H1 (cell line): Measurements from ENCODE around the gene GNG7. TPM values are rescaled to one million over a fixed set of nuclear protein-coding genes. Genes with fewer than 3 reads are reported as not detected.

Experiments
- CTCF ChIA-PET: fragments of 300-600 bp; sonication (Branson Sonifier 250); formaldehyde crosslinking; loops from one replicate; lab custom pipeline; 2021; ENCODE audit not compliant: partially characterized antibody; lab: Charles Lee
- POLR2A ChIA-PET: fragments of 300-600 bp; sonication (Branson Sonifier 250); formaldehyde crosslinking; loops from one replicate; lab custom pipeline; 2021; ENCODE audit warnings: inconsistent platforms; ENCODE audit not compliant: partially characterized antibody; lab: Charles Lee
- DNase-seq, 2 experiments: peaks; one replicate each; pipeline versions ENCODE4 v3.0.0 to v3.0.0-alpha.2; 2010 to 2022; ENCODE audit warnings: low spot score in 2 of 2, low read depth in 1 of 2, mixed read lengths in 1 of 2
- FAIRE-seq: peaks from 2 replicates; lab custom pipeline; 2011; peaks lifted over from hg19 to GRCh38; lab: Jason Lieb, UNC
- H2AFZ ChIP-seq: 2 replicates; pipeline ENCODE4 v1.8.1; 2012; ENCODE audit warnings: low read length, inconsistent platforms
- H2AK5ac ChIP-seq: 2 replicates; pipeline ENCODE4 v1.6.1; 2013; ENCODE audit warnings: low read depth, low read length
- H2BK120ac ChIP-seq: replicated peaks from 2 replicates; pipeline ENCODE3; 2013; ENCODE audit warnings: low read depth, low read length, inconsistent platforms
- H2BK12ac ChIP-seq: 2 replicates; pipeline ENCODE4 v1.6.1; 2013; ENCODE audit warnings: low read depth, low read length
- H2BK15ac ChIP-seq: 2 replicates; pipeline ENCODE4 v1.6.1; 2013; ENCODE audit warnings: low read length
- H2BK20ac ChIP-seq: 2 replicates; pipeline ENCODE4 v1.6.1; 2013; ENCODE audit warnings: low read length
- H2BK5ac ChIP-seq: 2 replicates; pipeline ENCODE4 v1.6.1; 2013; ENCODE audit warnings: low read depth, low read length
- H3K14ac ChIP-seq: 2 replicates; pipeline ENCODE4 v1.6.1; 2013; ENCODE audit warnings: inconsistent platforms; ENCODE audit not compliant: insufficient read length
- H3K18ac ChIP-seq: 2 replicates; pipeline ENCODE4 v1.6.1; 2013; ENCODE audit warnings: low read length; ENCODE audit errors: extremely low read depth
- H3K23ac ChIP-seq: 2 replicates; pipeline ENCODE4 v1.6.1; 2013; ENCODE audit warnings: inconsistent platforms; ENCODE audit not compliant: insufficient read length
- H3K23me2 ChIP-seq: 2 replicates; pipeline ENCODE4 v1.6.1; 2013; ENCODE audit warnings: low read depth, low read length
- H3K27ac ChIP-seq: 2 replicates; pipeline ENCODE4 v1.6.1; 2011; ENCODE audit warnings: low read depth, low read length, inconsistent platforms
- H3K27me3 ChIP-seq, 4 experiments: replicated peaks in 1 of 4; 1 replicate in 1 of 4; 2 replicates in 3 of 4; pipeline versions ENCODE4 v1.6.1 to v1.8.1; 2011 to 2013; ENCODE audit warnings: low read length in 3 of 4, mild to moderate bottlenecking in 3 of 4, inconsistent platforms in 2 of 4, mixed read lengths in 2 of 4, moderate library complexity in 1 of 4; ENCODE audit not compliant: control insufficient read depth in 3 of 4, insufficient read depth in 3 of 4; ENCODE audit errors: extremely low read depth in 1 of 4
- H3K36me3 ChIP-seq, 4 experiments: 2 replicates each; pipeline versions ENCODE4 v1.6.1 to v1.8.1; 2011 to 2013; ENCODE audit warnings: mild to moderate bottlenecking in 4 of 4, low read length in 3 of 4, moderate library complexity in 2 of 4, control low read depth in 1 of 4, inconsistent platforms in 1 of 4; ENCODE audit not compliant: insufficient read depth in 4 of 4, control insufficient read depth in 2 of 4
- H3K4ac ChIP-seq: replicated peaks from 2 replicates; pipeline ENCODE3; 2013; ENCODE audit warnings: low read length, low read depth, mixed read lengths, inconsistent platforms; ENCODE audit not compliant: insufficient read length
- H3K4me1 ChIP-seq, 4 experiments: replicated peaks in 1 of 4; 1 replicate in 1 of 4; 2 replicates in 3 of 4; pipeline versions ENCODE4 v1.6.1 to v1.8.1; 2011 to 2013; ENCODE audit warnings: low read length in 3 of 4, inconsistent platforms in 2 of 4, mixed read lengths in 1 of 4; ENCODE audit not compliant: insufficient read depth in 4 of 4, control insufficient read depth in 3 of 4
- H3K4me2 ChIP-seq, 2 experiments: 2 replicates each; pipeline versions ENCODE4 v1.6.1 to v1.8.1; 2011 to 2013; ENCODE audit warnings: low read depth in 2 of 2, low read length in 2 of 2, control low read depth in 1 of 2, inconsistent platforms in 1 of 2, mild to moderate bottlenecking in 1 of 2; ENCODE audit not compliant: insufficient read depth in 1 of 2
- H3K4me3 ChIP-seq, 4 experiments: fragments of 200-600, 300-600 bp in 1 of 4; sonication (generic), shearing (Covaris generic), sonication (Bioruptor Twin) in 1 of 4; 2 replicates each; pipeline versions ENCODE4 v1.5.1 to v1.8.1; 2011 to 2016; ENCODE audit warnings: low read length in 4 of 4, low read depth in 3 of 4, control low read depth in 2 of 4, inconsistent platforms in 2 of 4, mild to moderate bottlenecking in 2 of 4, mixed read lengths in 1 of 4, moderate library complexity in 1 of 4; ENCODE audit not compliant: insufficient read depth in 2 of 4; ENCODE audit errors: extremely low read depth in 1 of 4
- H3K56ac ChIP-seq: replicated peaks from 2 replicates; pipeline ENCODE3; 2013; ENCODE audit warnings: low read depth, mild to moderate bottlenecking, mixed read lengths, low read length, inconsistent platforms; ENCODE audit not compliant: insufficient read length
- H3K79me1 ChIP-seq: 2 replicates; pipeline ENCODE4 v1.6.1; 2013; ENCODE audit warnings: low read depth, low read length, control low read depth
- H3K79me2 ChIP-seq, 2 experiments: 2 replicates each; pipeline versions ENCODE4 v1.6.1 to v1.8.1; 2012 to 2013; ENCODE audit warnings: low read length in 2 of 2, mild to moderate bottlenecking in 2 of 2, inconsistent platforms in 1 of 2; ENCODE audit not compliant: insufficient read depth in 2 of 2, control insufficient read depth in 1 of 2
- H3K9ac ChIP-seq, 4 experiments: replicated peaks in 1 of 4; 1 replicate in 1 of 4; 2 replicates in 3 of 4; pipeline versions ENCODE4 v1.6.1 to v1.8.1; 2011 to 2013; ENCODE audit warnings: low read depth in 3 of 4, low read length in 3 of 4, control low read depth in 2 of 4, mild to moderate bottlenecking in 2 of 4, moderate library complexity in 2 of 4, inconsistent platforms in 1 of 4; ENCODE audit errors: extremely low read depth in 1 of 4
- H3K9me3 ChIP-seq, 2 experiments: 2 replicates each; pipeline versions ENCODE4 v1.6.1 to v1.8.1; 2012 to 2013; ENCODE audit warnings: mild to moderate bottlenecking in 2 of 2, moderate library complexity in 2 of 2, control low read depth in 1 of 2, inconsistent platforms in 1 of 2, low read depth in 1 of 2, low read length in 1 of 2, mixed read lengths in 1 of 2; ENCODE audit not compliant: insufficient read depth in 2 of 2
- H4K20me1 ChIP-seq, 2 experiments: replicated peaks in 1 of 2; 2 replicates each; pipeline versions ENCODE3 to v1.8.1; 2011 to 2013; ENCODE audit warnings: inconsistent platforms in 2 of 2, low read length in 2 of 2, mild to moderate bottlenecking in 1 of 2; ENCODE audit not compliant: insufficient read depth in 2 of 2, control insufficient read depth in 1 of 2
- H4K5ac ChIP-seq: 2 replicates; pipeline ENCODE4 v1.6.1; 2013; ENCODE audit warnings: low read length, low read depth, mixed read lengths, inconsistent platforms; ENCODE audit not compliant: insufficient read length
- H4K8ac ChIP-seq: 2 replicates; pipeline ENCODE4 v1.8.0; 2013; ENCODE audit warnings: mild to moderate bottlenecking, moderate library complexity, low read length, inconsistent platforms; ENCODE audit not compliant: insufficient read depth; ENCODE audit errors: extremely low read depth
- H4K91ac ChIP-seq: replicated peaks from 2 replicates; pipeline ENCODE3; 2013; ENCODE audit warnings: low read length, mixed read lengths, inconsistent platforms; ENCODE audit not compliant: insufficient read length
- ATF2 ChIP-seq: IDR thresholded peaks from 2 replicates; pipeline ENCODE4 v1.6.1; 2012; ENCODE audit warnings: low read length, inconsistent platforms
- BCL11A ChIP-seq, 2 experiments: IDR thresholded peaks; one replicate each; pipeline ENCODE4 v1.6.1; 2011; ENCODE audit warnings: low read depth in 2 of 2, low read length in 2 of 2, mild to moderate bottlenecking in 2 of 2
- BRCA1 ChIP-seq: IDR thresholded peaks from 2 replicates; pipeline ENCODE4 v1.6.1; 2012; ENCODE audit warnings: low read depth, low read length, improper control_type of control experiment
- EZH2 ChIP-seq: fragments of 200-600 bp; sonication (generic); IDR thresholded peaks from 2 replicates; pipeline ENCODE4 v1.7.1; 2012; ENCODE audit warnings: low read depth, mild to moderate bottlenecking, moderate library complexity, low read length, inconsistent platforms; ENCODE audit not compliant: severe bottlenecking
- HDAC6 ChIP-seq: IDR thresholded peaks from one replicate; pipeline ENCODE4 v1.7.1; 2012; ENCODE audit warnings: low read depth, mild to moderate bottlenecking, inconsistent platforms, low read length, moderate library complexity
- KDM4A ChIP-seq: IDR thresholded peaks from one replicate; pipeline ENCODE4 v1.7.1; 2012; ENCODE audit warnings: low read depth, mild to moderate bottlenecking, moderate library complexity, low read length, inconsistent platforms; ENCODE audit not compliant: severe bottlenecking
- POLR2AphosphoS5 ChIP-seq: IDR thresholded peaks from 2 replicates; pipeline ENCODE4 v1.6.1; 2011; ENCODE audit warnings: low read depth, low read length
- RNF2 ChIP-seq: fragments of 200-900, 300-1000 bp; sonication (generic); IDR thresholded peaks from 2 replicates; pipeline ENCODE4 v1.7.1; 2016; ENCODE audit warnings: borderline replicate concordance, low read depth, mild to moderate bottlenecking, antibody characterized with exemption, low read length; ENCODE audit not compliant: poor library complexity, severe bottlenecking; ENCODE audit errors: missing control alignments
- SIN3A ChIP-seq, 2 experiments: IDR thresholded peaks in 1 of 2; conservative IDR thresholded peaks in 1 of 2; 2 replicates each; pipeline ENCODE4 v1.6.1; 2011 to 2012; ENCODE audit warnings: low read length in 2 of 2, improper control_type of control experiment in 1 of 2, low read depth in 1 of 2, mild to moderate bottlenecking in 1 of 2
- TAF1 ChIP-seq: IDR thresholded peaks from 2 replicates; pipeline ENCODE4 v1.6.1; 2011; ENCODE audit warnings: mild to moderate bottlenecking, low read depth, low read length
- TAF7 ChIP-seq: optimal IDR thresholded peaks from 2 replicates; pipeline ENCODE3; 2011; ENCODE audit warnings: low read depth, mild to moderate bottlenecking, inconsistent platforms, low read length, moderate library complexity, borderline replicate concordance
- WGBS, 2 experiments: shearing (Covaris generic) in 1 of 2; methylation state at CpG; one replicate each; pipeline versions ENCODE4 v1.1.6 to v1.1.7; 2013 to 2015; ENCODE audit warnings: low lambda C conversion rate in 2 of 2, mixed read lengths in 2 of 2, inconsistent platforms in 1 of 2, low coverage in 1 of 2, missing lambda C conversion rate in 1 of 2; ENCODE audit not compliant: insufficient replicate concordance in 2 of 2, insufficient coverage in 1 of 2, insufficient read length in 1 of 2; ENCODE audit errors: extremely low coverage in 1 of 2, missing lambda C conversion rate in 1 of 2; 5-methylcytosine and 5-hydroxymethylcytosine counted together
- polyA plus RNA-seq, 7 experiments: library from polyadenylated mRNA; depleted of rRNA in 3 of 7; stranded (reverse) in 5 of 7; unstranded in 2 of 7; fragments of >200 nt in 5 of 7; fragments of 200-250 nt in 2 of 7; gene quantifications; 1 replicate in 5 of 7; 2 replicates in 1 of 7; 4 replicates in 1 of 7; pipeline versions ENCODE4 v1.2.1 to v1.2.3, GENCODE V29; 2011 to 2013; ENCODE audit warnings: missing spikeins in 2 of 7, mixed read lengths in 2 of 7
- total RNA-seq: library from RNA; stranded (reverse); fragmentation: NEBNext Ultra II Directional; extraction: Animal tissue kit (Norgen Biotek cat#: 25700); gene quantifications from 2 replicates; pipeline ENCODE4 v1.2.1, GENCODE V29; 2021

Gene GNG7
- total and polyA plus RNA-seq, 2 of the 8 experiments (the other 6 are each of a cell fraction or from before 2014, with no cell fraction given) = 2.8 to 7.8 TPM

DNA sequence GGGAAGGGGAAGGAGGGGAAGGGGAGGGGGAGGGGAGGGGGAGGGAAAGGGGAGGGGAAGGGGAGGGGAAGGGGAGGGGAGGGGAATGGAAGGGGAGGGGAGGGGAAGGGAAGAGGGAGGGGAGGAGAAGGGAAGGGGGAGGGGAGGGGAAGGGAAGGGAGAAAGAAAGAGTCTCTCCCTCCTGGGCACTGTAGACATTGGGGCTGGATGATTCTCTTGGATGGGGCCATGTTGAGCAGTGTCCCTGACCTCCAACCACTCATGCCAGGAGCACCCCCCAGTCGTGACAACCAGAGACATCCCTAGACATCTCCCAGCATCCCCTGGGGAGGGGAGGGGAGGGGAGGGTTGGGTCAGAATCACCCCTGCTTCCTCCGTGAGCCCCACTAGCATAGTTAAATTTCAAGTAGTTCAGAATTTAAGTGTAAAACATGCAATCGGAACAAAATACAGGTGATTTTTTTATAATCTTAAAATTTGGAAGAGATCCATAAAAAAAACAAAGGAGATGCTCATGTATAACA lies 64.0 kb downstream of the GNG7 start:
- no peak for DNase-seq
- H3K23ac ChIP-seq = no peak overlapping the region
- 78% methylated on average over 2 of the region's 3 CpGs; no CpG with 5 or more reads in 1 of the 2 experiments for WGBS, 2 experiments
- no peak for TF ChIP-seq BCL11A (IDR thresholded peaks at IDR 0.05; ENCODE audit: low read depth in 2 of 2, low read length in 2 of 2)
- TF ChIP-seq SIN3A (conservative IDR thresholded peaks at IDR 0.05 in 1 of 2, IDR thresholded peaks at IDR 0.05 in 1 of 2; ENCODE audit: low read depth in 1 of 2, low read length in 2 of 2) = no peak
- TF ChIP-seq HDAC6 = no peak
- TF ChIP-seq BRCA1 = no peak
- TF ChIP-seq POLR2AphosphoS5 = no peak
- TF ChIP-seq RNF2 = no peak
- no peak for TF ChIP-seq TAF1
- TF ChIP-seq KDM4A = no peak
- no peak for TF ChIP-seq EZH2
- TF ChIP-seq TAF7 = no peak
- no peak for TF ChIP-seq ATF2

More for the DNA sequence above, 64.0 kb downstream of the GNG7 start:
- Histone ChIP-seq H3K9ac (no peak overlapping the region), H2AK5ac (no peak overlapping the region), H3K27ac (no peak overlapping the region), H2BK120ac (no peak overlapping the region), H3K4ac (no peak overlapping the region), H2BK5ac (no peak overlapping the region), H3K4me1 (peaks cover 0 to 4% (median 2%) of the 10 kb centered on the region in 4 experiments; a peak in 3 of 7 replicates), H4K8ac (no peak overlapping the region), H3K56ac (no peak overlapping the region), H3K14ac (no peak overlapping the region), H3K79me1 (no peaks in the 10 kb centered on the region; the same call in 1 of the 2 replicates), H4K20me1 (no peaks in the 10 kb centered on the region), H4K91ac (no peak overlapping the region), H3K79me2 (no peaks in the 10 kb centered on the region), H2AFZ (no peak overlapping the region), H3K23me2 (no peaks in the 10 kb centered on the region), H3K4me3 (no peak overlapping the region), H3K4me2 (no peak overlapping the region), H3K27me3 (no peaks in the 10 kb centered on the region; a peak in 1 of 7 replicates), H2BK15ac (no peak overlapping the region), H2BK20ac (no peak overlapping the region), H3K9me3 (no peaks in the 10 kb centered on the region), H4K5ac (no peak overlapping the region), H2BK12ac (no peak overlapping the region), H3K18ac (no peak overlapping the region), H3K36me3 (no peaks in the 10 kb centered on the region)
- ChIA-PET POLR2A (interaction anchor here (1.0 to 1.3 kb wide), 2 partner anchors 16 to 162 kb away, joined by 3 read pairs; no protein-coding TSS in a partner anchor), CTCF (interaction anchor here (0.6 to 3.5 kb wide), 5 partner anchors 9 to 774 kb away, joined by 3 to 22 read pairs (median 5); no protein-coding TSS in a partner anchor)
- FAIRE-seq = no peak
